Cardiac fibroblast (primary cell): ENCODE measurements around the gene EPAS1.

ENCODE experiments used
- DNase-seq, 2 donors: peaks; one replicate each; pipeline versions ENCODE4 v3.0.0 to v3.0.0-alpha.2; 2010; ENCODE audit warnings: low read depth in 2 of 2
- H3K4me3 ChIP-seq, 2 donors: replicated peaks in 1 of 2; 1 replicate in 1 of 2; 2 replicates in 1 of 2; pipeline ENCODE4 v1.5.1; 2011; ENCODE audit warnings: low read depth in 2 of 2, low read length in 2 of 2, mild to moderate bottlenecking in 2 of 2, moderate library complexity in 1 of 2
- CTCF ChIP-seq: IDR thresholded peaks from one replicate; pipeline ENCODE4 v1.5.1; 2011; ENCODE audit warnings: low read depth, mild to moderate bottlenecking, low read length, inconsistent platforms

Gene EPAS1

GRCh38 chr2:46317094-46317486 lies 19.9 kb downstream of the EPAS1 start:
- no peak for TF ChIP-seq CTCF

GRCh38 chr2:46318579-46319460 lies 21.6 kb downstream of the EPAS1 start:
- DNase-seq, result no peak
- no peak overlapping the region for H3K4me3 ChIP-seq
- TF ChIP-seq CTCF, result no peak

More at GRCh38 chr2:46317094-46317486, 19.9 kb downstream of the EPAS1 start:
- H3K4me3 ChIP-seq, result no peak overlapping the region
- DNase-seq, result no peak

GRCh38 chr2:46319711-46320110 lies 22.5 kb downstream of the EPAS1 start:
- DNase-seq, result no peak
- no peak overlapping the region for H3K4me3 ChIP-seq
- TF ChIP-seq CTCF, result no peak

DNA sequence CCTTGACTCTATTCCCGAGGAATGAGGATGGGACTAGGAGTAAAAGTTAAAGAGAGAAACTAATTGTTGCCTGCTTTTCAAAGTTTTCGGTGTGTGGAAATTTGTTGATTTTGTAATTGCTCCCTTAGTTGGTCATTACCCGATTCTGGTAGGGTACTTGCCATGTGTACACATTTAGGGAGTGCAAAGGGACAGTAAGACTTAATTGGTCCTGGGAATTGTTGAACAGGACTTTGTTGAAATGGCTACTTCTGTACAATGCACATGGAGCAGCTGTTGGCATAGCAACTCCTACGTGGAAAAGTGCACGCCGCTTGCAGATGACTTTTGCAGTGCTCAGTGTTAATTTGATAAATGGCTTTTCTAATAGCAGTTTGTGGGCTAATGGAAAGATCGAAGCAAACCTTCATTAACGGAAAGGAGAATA lies 22.9 kb downstream of the EPAS1 start:
- H3K4me3 ChIP-seq, result no peak overlapping the region
- peak in 1 of 2 donors; percentile 55 for DNase-seq
- no peak for TF ChIP-seq CTCF

- no peak overlapping the region for H3K4me3 ChIP-seq
- peak in 1 of 2 donors; percentile 53 for DNase-seq
- no peak for TF ChIP-seq CTCF
Observed at GRCh38 chr2:46323730-46324129, 26.5 kb downstream of the EPAS1 start.

GRCh38 chr2:46325182-46325928 lies 28.1 kb downstream of the EPAS1 start:
- peak in 1 of 2 donors; percentile 78 for DNase-seq
- no peak overlapping the region for H3K4me3 ChIP-seq
- TF ChIP-seq CTCF, result no peak
